Measurements from ENCODE around the gene USP40. TPM values are rescaled to one million over a fixed set of nuclear protein-coding genes. Genes with fewer than 3 reads are reported as not detected.

USP40 gene
- total RNA-seq, 1 experiment from 2014 or later: 34.9 TPM

DNA sequence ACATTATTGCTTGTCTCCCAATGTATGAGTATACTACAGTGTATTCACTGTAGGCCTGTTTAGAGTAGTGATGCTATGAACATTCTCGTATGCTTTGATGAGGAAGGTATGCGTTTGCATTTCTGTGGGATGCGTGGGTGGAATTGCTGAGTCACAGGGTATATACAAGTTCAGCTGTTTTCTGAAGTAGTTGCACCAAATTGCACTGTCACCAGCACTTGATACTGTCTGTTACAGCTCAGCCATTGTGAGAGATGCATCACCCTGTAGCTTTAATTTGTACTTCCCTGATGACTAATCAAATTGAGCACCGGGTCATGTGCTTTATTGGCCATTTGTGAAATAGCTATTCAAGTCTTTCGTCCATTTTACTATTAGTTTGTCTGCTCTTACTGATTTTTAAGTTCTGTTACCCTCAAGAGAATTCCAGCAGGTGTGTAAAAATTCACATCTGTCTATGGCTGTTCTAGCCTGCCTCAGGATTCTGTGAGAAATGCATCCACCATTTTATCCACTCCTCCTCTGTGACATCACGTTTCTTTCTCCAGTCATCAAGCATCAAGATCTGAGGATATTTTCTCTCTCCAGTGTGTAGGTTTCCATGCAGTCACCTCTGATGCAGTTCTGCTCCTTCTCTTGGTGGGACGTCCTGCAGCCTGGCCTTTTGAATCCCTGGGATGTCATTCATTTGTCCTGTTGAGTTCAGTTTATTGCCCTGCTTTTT lies 139.8 kb downstream of the USP40 start (continued):
- TF ChIP-seq EGR1 (IDR thresholded peaks at IDR 0.05; ENCODE audit: low read depth): peak; percentile 99

Other genes starting within 250 kb of the USP40 start
- 52.0 TPM for gene DGKD, start 212.3 kb downstream of the USP40 start, total RNA-seq (2021; ENCODE audit: unreplicated experiment)
- not detected for gene UGT1A8, start 50.9 kb upstream of the USP40 start, total RNA-seq (2021; ENCODE audit: unreplicated experiment)
- not detected for gene UGT1A10, start 69.7 kb upstream of the USP40 start, total RNA-seq (2021; ENCODE audit: unreplicated experiment)
- not detected for gene UGT1A9, start 105.1 kb upstream of the USP40 start, total RNA-seq (2021; ENCODE audit: unreplicated experiment)
- gene UGT1A7, start 115.1 kb upstream of the USP40 start, total RNA-seq (2021; ENCODE audit: unreplicated experiment): not detected
- not detected for gene UGT1A6, start 126.1 kb upstream of the USP40 start, total RNA-seq (2021; ENCODE audit: unreplicated experiment)
- not detected for gene UGT1A5, start 146.1 kb upstream of the USP40 start, total RNA-seq (2021; ENCODE audit: unreplicated experiment)
- gene UGT1A4, start 152.0 kb upstream of the USP40 start, total RNA-seq (2021; ENCODE audit: unreplicated experiment): 0.12 TPM
- not detected for gene UGT1A3, start 162.3 kb upstream of the USP40 start, total RNA-seq (2021; ENCODE audit: unreplicated experiment)
- gene UGT1A1, start 193.5 kb upstream of the USP40 start, total RNA-seq (2021; ENCODE audit: unreplicated experiment): not detected
- gene MROH2A, start 211.5 kb upstream of the USP40 start, total RNA-seq (2021; ENCODE audit: unreplicated experiment): not detected

Data from HCT116 (cell line).